GM12873 (cell line): ENCODE results near the gene P2RY11.

Experiments used
- TF ChIP-seq, protein P1 (sequence below): IDR thresholded peaks from 2 replicates; pipeline ENCODE4 v1.5.1; 2012; ENCODE audit warnings: low read depth, mild to moderate bottlenecking, moderate library complexity, low read length, control low read depth; ENCODE audit not compliant: insufficient read depth; ENCODE audit errors: missing control alignments

P2RY11 gene

GRCh38 chr19:10137751-10138682 is 26.5 kb downstream of the P2RY11 start:
- TF ChIP-seq, protein P1, sequence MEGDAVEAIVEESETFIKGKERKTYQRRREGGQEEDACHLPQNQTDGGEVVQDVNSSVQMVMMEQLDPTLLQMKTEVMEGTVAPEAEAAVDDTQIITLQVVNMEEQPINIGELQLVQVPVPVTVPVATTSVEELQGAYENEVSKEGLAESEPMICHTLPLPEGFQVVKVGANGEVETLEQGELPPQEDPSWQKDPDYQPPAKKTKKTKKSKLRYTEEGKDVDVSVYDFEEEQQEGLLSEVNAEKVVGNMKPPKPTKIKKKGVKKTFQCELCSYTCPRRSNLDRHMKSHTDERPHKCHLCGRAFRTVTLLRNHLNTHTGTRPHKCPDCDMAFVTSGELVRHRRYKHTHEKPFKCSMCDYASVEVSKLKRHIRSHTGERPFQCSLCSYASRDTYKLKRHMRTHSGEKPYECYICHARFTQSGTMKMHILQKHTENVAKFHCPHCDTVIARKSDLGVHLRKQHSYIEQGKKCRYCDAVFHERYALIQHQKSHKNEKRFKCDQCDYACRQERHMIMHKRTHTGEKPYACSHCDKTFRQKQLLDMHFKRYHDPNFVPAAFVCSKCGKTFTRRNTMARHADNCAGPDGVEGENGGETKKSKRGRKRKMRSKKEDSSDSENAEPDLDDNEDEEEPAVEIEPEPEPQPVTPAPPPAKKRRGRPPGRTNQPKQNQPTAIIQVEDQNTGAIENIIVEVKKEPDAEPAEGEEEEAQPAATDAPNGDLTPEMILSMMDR = no peak

GRCh38 chr19:10138879-10139795 is 27.6 kb downstream of the P2RY11 start:
- TF ChIP-seq, protein P1 = no peak

DNA sequence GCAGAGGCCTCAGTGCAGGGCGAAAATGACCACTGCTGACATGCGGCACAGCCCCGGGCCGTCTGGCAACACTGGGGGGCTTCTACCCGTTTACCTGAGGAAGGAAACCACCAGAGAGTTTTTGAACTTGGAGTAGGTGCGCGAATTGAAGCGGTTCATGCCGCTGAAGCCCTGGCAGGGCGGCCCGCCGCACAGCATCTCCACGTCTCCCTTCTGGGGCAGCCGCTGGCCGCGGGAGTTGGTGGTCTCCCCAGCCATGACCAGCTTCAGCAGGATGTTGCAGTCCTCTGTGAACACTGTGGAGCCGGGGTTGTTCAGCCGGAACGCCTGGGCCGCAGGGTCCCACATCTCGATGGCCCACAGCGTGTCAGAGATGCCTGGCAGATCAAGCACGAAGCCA is 28.5 kb downstream of the P2RY11 start:
- TF ChIP-seq, protein P1 = no peak

DNA sequence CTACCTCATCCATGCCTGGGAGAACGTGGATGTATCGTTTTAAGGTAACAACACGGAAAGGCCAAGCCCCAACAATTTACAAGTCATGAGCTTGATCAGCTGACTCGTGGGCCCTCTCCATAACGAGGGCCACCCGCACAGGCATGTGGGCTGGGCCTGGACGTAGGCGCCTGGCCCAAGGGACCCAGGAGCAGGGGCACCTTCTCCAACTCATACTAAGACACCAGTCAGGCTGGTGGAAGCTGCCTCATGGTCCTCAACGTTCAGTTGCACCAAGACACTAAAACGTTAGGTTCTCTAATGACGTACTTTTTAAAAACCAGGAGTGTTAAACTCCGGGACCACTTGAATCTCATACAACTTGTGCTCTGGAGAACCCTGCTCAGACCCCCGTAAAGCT is 30.0 kb downstream of the P2RY11 start:
- TF ChIP-seq, protein P1 = no peak

- TF ChIP-seq, protein P1 = no peak
Measured at GRCh38 chr19:10141973-10142372, 30.5 kb downstream of the P2RY11 start.

DNA sequence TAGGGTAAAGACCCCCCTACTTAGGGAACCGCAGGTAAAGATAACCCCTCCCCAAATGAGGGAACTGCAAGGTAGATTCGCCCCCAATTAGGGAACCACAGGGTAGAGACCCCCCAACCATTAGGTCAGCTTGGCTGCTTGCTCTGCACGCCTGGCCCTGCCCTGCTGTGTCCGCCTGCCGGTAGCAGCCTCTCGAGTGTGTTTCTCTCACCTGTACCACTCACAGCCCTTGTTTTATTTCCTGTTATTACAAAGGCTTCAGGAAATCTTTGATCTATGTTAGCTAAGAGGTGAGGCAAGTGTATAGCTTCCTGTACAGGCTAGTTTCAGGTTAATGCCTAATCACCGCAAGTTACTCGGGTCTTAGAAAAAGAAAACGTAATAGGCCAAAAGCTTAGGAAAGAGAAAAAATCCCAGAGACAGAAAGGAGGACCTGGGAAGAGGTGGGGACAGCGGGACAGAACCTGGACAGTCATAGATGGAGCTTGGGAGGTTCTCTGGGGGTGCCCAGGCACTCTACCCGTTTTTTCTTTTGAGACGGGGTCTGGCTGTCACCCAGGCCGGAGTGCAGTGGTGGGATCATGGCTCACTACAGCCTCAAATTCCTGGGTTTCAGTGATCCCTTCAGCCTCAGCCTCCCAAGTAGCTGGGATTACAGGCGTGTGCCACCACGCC is 31.3 kb downstream of the P2RY11 start:
- TF ChIP-seq, protein P1 = no peak
